ENCODE data around the gene GPR149. TPM values are rescaled to one million over a fixed set of nuclear protein-coding genes. Genes with fewer than 3 reads are reported as not detected.
A peak's percentile ranks its signal among the peaks of the same experiment; 100 is the strongest.

Gene GPR149
- total and polyA plus RNA-seq, 2 donors: not detected

DNA sequence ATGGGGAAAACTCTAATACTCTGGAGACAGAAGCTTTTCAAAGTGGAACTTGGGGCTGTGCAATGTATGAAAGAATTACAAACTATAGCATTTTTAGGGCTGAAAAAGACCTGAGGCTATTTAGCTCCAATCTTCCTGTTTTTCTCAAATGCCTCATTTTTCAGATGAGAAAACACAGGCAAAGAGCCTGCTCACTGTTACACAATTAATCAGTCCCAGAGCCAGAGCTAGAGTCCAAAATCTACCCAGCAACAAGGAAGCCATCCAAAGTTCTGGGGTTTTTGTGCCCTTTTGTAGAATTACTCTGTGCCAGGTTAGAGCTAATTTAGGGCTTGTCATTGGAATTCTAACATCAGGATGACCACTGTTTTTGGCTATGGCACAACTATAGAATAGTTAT lies 45.5 kb downstream of the GPR149 start:
- Histone ChIP-seq H3K36me3 (ENCODE audit: insufficient read depth) (no peaks in the 10 kb centered on the region), H3K4me3 (ENCODE audit: low read depth, low read length) (no peak overlapping the region), H3K4me1 (ENCODE audit: insufficient read depth) (no peaks in the 10 kb centered on the region), H3K27ac (ENCODE audit: low read depth) (no peak overlapping the region)
- DNase-seq (ENCODE audit: extremely low spot score): no peak

DNA sequence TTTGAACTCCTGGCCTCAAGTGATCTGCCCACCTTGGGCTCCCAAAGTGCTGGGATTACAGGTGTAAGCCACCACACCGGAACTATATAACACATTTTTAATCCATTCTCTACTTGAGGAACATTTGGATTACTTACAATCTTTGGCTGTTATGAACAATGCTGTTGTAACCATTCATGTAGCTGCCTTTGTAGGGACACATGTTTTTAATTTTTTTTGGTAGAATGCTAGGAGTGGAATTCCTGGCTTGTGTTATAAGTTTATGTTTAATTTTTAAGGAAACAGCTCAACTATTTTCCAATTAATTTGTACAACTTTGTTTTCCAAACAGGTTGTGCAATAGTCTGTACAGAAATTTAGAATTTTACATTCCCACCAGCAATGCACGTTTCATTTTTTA lies 51.7 kb downstream of the GPR149 start:
- no peaks in the 10 kb centered on the region for H3K36me3 ChIP-seq (ENCODE audit: insufficient read depth)
- no peaks in the 10 kb centered on the region for H3K4me1 ChIP-seq (ENCODE audit: insufficient read depth)
- WGBS: 84% methylated on average over 2 of the region's 2 CpGs
- H3K27ac ChIP-seq (ENCODE audit: low read depth): no peak overlapping the region
- H3K4me3 ChIP-seq (ENCODE audit: low read depth, low read length): no peak overlapping the region
- DNase-seq (ENCODE audit: extremely low spot score): no peak

DNA sequence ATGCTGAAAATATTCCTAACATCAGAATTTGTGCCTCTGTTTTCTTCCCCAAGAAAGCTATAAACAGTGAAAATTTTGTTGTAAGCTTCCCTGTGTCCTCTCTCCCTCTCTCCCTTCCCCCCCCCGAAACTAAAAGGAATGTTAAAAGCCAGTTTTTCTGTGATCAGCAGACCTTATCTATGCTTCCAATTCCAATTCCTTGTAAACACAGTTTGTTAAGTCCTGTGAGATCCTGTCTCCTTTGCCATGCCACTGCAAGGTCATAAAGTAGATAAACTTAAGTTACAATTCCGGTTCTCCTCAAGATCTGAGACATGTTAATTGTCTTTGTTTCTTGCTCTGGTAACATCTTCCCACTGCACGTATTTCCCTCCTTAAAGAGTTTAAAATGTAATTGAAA lies 62.8 kb downstream of the GPR149 start:
- H3K4me1 ChIP-seq (ENCODE audit: insufficient read depth): no peaks in the 10 kb centered on the region
- no peak overlapping the region for H3K27ac ChIP-seq (ENCODE audit: low read depth)
- 8% methylated on average over 3 of the region's 3 CpGs for WGBS
- H3K36me3 ChIP-seq (ENCODE audit: insufficient read depth): no peaks in the 10 kb centered on the region
- no peak overlapping the region for H3K4me3 ChIP-seq (ENCODE audit: low read depth, low read length)
- no peak for DNase-seq (ENCODE audit: extremely low spot score)

GRCh38 chr3:154364849-154365248 lies 65.1 kb downstream of the GPR149 start:
- H3K4me3 ChIP-seq (ENCODE audit: low read depth, low read length): no peak overlapping the region
- no peak overlapping the region for H3K27ac ChIP-seq (ENCODE audit: low read depth)
- H3K36me3 ChIP-seq (ENCODE audit: insufficient read depth): no peaks in the 10 kb centered on the region
- H3K4me1 ChIP-seq (ENCODE audit: insufficient read depth): no peaks in the 10 kb centered on the region
- no peak for DNase-seq (ENCODE audit: extremely low spot score)

GRCh38 chr3:154361099-154361498 lies 68.9 kb downstream of the GPR149 start:
- H3K36me3 ChIP-seq (ENCODE audit: insufficient read depth): no peaks in the 10 kb centered on the region
- H3K4me1 ChIP-seq (ENCODE audit: insufficient read depth): no peaks in the 10 kb centered on the region
- DNase-seq (ENCODE audit: extremely low spot score): no peak
- no peak overlapping the region for H3K27ac ChIP-seq (ENCODE audit: low read depth)
- H3K4me3 ChIP-seq (ENCODE audit: low read depth, low read length): no peak overlapping the region
- 69% methylated on average over 1 of the region's 1 CpG for WGBS

DNA sequence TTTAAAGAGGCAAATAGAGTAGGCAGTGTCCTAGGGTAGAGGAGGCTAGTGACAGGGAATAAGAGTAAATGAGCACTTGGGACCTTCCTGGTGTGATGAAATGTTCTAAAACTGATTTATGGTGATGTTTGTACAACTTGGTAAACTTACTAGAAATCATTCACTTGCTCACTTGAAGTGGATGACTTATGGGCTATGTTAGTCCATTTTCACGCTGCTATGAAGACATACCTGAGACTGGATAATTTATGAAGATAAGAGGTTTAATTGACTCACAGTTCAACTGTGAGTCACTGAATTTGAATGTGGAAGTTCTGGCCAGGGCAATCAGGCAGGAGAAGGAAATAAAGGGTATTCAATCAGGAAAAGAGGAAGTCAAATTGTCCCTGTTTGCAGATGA lies 74.0 kb downstream of the GPR149 start:
- no peaks in the 10 kb centered on the region for H3K4me1 ChIP-seq (ENCODE audit: insufficient read depth)

GRCh38 chr3:154349223-154349622 lies 80.8 kb downstream of the GPR149 start:
- Histone ChIP-seq H3K4me3 (ENCODE audit: low read depth, low read length) (no peak overlapping the region), H3K36me3 (ENCODE audit: insufficient read depth) (no peaks in the 10 kb centered on the region), H3K27ac (ENCODE audit: low read depth) (no peak overlapping the region), H3K4me1 (ENCODE audit: insufficient read depth) (no peaks in the 10 kb centered on the region)
- WGBS: 32% methylated on average over 2 of the region's 2 CpGs
- DNase-seq (ENCODE audit: extremely low spot score): no peak

More for the DNA sequence above, 74.0 kb downstream of the GPR149 start:
- peak; percentile 7 for DNase-seq (ENCODE audit: extremely low spot score)
- no peaks in the 10 kb centered on the region for H3K36me3 ChIP-seq (ENCODE audit: insufficient read depth)
- H3K27ac ChIP-seq (ENCODE audit: low read depth): no peak overlapping the region
- whole genome bisulfite sequencing: 64% methylated on average over 1 of the region's 1 CpG
- no peak overlapping the region for H3K4me3 ChIP-seq (ENCODE audit: low read depth, low read length)

- 48% methylated on average over 2 of the region's 2 CpGs for WGBS
- Histone ChIP-seq H3K4me3 (ENCODE audit: low read depth, low read length) (no peak overlapping the region), H3K27ac (ENCODE audit: low read depth) (no peak overlapping the region), H3K4me1 (ENCODE audit: insufficient read depth) (no peaks in the 10 kb centered on the region), H3K36me3 (ENCODE audit: insufficient read depth) (no peaks in the 10 kb centered on the region)
- DNase-seq (ENCODE audit: extremely low spot score): no peak
Observed at GRCh38 chr3:154345422-154346122, 84.4 kb downstream of the GPR149 start.

DNA sequence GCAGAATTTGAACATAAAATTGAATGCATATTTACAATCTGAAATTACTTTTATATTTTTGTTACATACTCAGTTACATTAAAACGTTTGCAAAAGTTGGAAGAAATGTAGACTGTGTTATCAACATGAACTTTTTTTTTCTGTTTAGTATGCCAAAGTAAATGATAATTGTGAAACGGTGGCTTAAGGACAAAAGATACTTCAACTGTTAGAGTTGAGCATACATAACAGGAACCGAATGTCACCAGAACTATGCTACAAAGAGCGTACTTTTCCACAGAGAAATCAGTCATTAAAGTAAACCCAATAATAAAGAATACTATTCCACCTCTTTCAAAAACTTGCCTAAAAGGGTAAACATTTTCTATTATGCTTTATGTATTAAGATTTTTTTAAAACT lies 91.4 kb downstream of the GPR149 start:
- Histone ChIP-seq H3K36me3 (ENCODE audit: insufficient read depth) (no peaks in the 10 kb centered on the region), H3K27ac (ENCODE audit: low read depth) (no peak overlapping the region), H3K4me1 (ENCODE audit: insufficient read depth) (no peaks in the 10 kb centered on the region), H3K4me3 (ENCODE audit: low read depth, low read length) (no peak overlapping the region)
- no peak for DNase-seq (ENCODE audit: extremely low spot score)
- 64% methylated on average over 4 of the region's 4 CpGs for WGBS

GRCh38 chr3:154338008-154338407 lies 92.0 kb downstream of the GPR149 start:
- H3K36me3 ChIP-seq (ENCODE audit: insufficient read depth): no peaks in the 10 kb centered on the region
- H3K27ac ChIP-seq (ENCODE audit: low read depth): no peak overlapping the region
- WGBS: 92% methylated on average over 6 of the region's 6 CpGs

DNA sequence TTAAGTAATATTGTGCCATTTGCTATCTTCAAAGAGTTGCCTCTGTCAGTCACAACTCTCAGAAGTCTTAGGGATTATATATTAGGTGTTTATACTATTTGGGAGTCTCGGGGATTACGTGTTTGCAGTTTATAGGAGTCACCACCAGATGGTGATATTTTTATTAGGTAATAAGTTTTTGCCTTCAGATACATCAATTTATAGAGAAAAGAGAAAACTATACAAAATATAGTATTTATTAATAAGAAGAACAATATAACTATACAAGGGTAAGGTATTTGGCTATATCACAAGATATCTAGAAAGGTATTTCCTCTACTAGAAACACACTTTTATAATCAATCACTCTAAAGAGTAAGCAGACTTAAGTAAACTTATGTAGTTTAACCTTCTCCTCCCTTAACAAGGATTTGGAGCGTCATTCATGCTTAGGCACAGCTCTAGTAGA lies 95.0 kb downstream of the GPR149 start:
- Histone ChIP-seq H3K4me3 (ENCODE audit: low read depth, low read length) (no peak overlapping the region), H3K36me3 (ENCODE audit: insufficient read depth) (no peaks in the 10 kb centered on the region), H3K27ac (ENCODE audit: low read depth) (no peak overlapping the region), H3K4me1 (ENCODE audit: insufficient read depth) (no peaks in the 10 kb centered on the region)
- WGBS: 13% methylated on average over 3 of the region's 3 CpGs
- DNase-seq (ENCODE audit: extremely low spot score): no peak

More at GRCh38 chr3:154338008-154338407, 92.0 kb downstream of the GPR149 start:
- Histone ChIP-seq H3K4me1 (ENCODE audit: insufficient read depth) (no peaks in the 10 kb centered on the region), H3K4me3 (ENCODE audit: low read depth, low read length) (no peak overlapping the region)
- no peak for DNase-seq (ENCODE audit: extremely low spot score)

DNA sequence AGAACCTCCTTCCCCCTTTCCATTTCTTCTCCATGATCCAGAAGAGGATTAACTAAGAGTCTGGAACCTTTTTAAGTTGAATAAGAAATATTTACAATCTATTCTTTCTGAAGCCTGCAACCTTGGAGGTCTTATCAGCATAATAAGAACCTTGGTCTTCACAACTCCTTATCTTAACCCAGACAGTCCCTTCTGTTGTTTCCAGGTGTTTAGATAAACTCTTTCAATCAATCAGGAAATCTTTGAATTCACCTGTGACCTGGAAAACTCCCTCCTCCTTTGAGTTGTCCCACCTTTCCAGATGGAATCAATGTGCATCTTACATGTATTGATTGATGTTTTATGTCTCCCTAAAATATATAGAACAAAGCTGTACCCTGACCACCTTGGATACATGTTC lies 102.1 kb downstream of the GPR149 start:
- Histone ChIP-seq H3K4me3 (ENCODE audit: low read depth, low read length) (no peak overlapping the region), H3K27ac (ENCODE audit: low read depth) (no peak overlapping the region), H3K36me3 (ENCODE audit: insufficient read depth) (no peaks in the 10 kb centered on the region), H3K4me1 (ENCODE audit: insufficient read depth) (no peaks in the 10 kb centered on the region)
- DNase-seq (ENCODE audit: extremely low spot score): no peak

GRCh38 chr3:154324919-154325318 lies 105.1 kb downstream of the GPR149 start:
- no peaks in the 10 kb centered on the region for H3K36me3 ChIP-seq (ENCODE audit: insufficient read depth)
- H3K4me3 ChIP-seq (ENCODE audit: low read depth, low read length): peak overlapping the region; percentile 85
- 71% methylated on average over 3 of the region's 3 CpGs for WGBS
- peak; percentile 3 for DNase-seq (ENCODE audit: extremely low spot score)
- H3K4me1 ChIP-seq (ENCODE audit: insufficient read depth): peaks cover 2% of the 10 kb centered on the region
- peak overlapping the region; percentile 91 for H3K27ac ChIP-seq (ENCODE audit: low read depth)

- DNase-seq (ENCODE audit: extremely low spot score): peak; percentile 89
- peaks cover 2% of the 10 kb centered on the region for H3K4me1 ChIP-seq (ENCODE audit: insufficient read depth)
- no peaks in the 10 kb centered on the region for H3K36me3 ChIP-seq (ENCODE audit: insufficient read depth)
- H3K27ac ChIP-seq (ENCODE audit: low read depth): peak within 1 kb of the TSS; percentile 91
- under 1% methylated on average over 45 of the region's 45 CpGs for WGBS
- H3K4me3 ChIP-seq (ENCODE audit: low read depth, low read length): peak within 1 kb of the TSS; percentile 85
Observed at GRCh38 chr3:154323891-154324738, 105.9 kb downstream of the GPR149 start, which contains the start of gene DHX36. TSS of gene DHX36 (minus strand) at chr3:154324487. CDS start at chr3:154324416, 71 bp downstream.
